Stimulated activated naive CD8-positive, alpha-beta T cell treated with anti-CD3 and anti-CD28 coated beads, Interleukin-15, amount 100 ng/mL, for 72 hours (primary cell): ENCODE results near the gene ATP10D.
"Not testable (repeated sequence)": the region's sequence is repeated elsewhere in the genome, so short reads cannot be mapped to it uniquely, and the experiment has no call there.

Source experiments
- ATAC-seq: fragments of 150-1000 bp; cut with Tn5 transposase; 2 replicates; pipeline ENCODE4 v1.10.0; 2021; ENCODE audit warnings: mild to moderate bottlenecking, moderate library complexity
- DNase-seq, 2 donors: peaks; one replicate each; pipeline ENCODE4 v3.0.0; 2021 to 2022
- H3K27ac Mint-ChIP-seq, 2 donors: one replicate each; pipeline ENCODE4 v1.8.0; 2022; ENCODE audit warnings: mild to moderate bottlenecking in 2 of 2, mixed read lengths in 2 of 2, moderate library complexity in 2 of 2
- H3K27me3 Mint-ChIP-seq: one replicate; pipeline ENCODE4 v1.8.0; 2022; ENCODE audit warnings: mixed read lengths
- H3K4me1 Mint-ChIP-seq: one replicate; pipeline ENCODE4 v1.8.0; 2022; ENCODE audit warnings: mild to moderate bottlenecking, mixed read lengths
- H3K4me3 Mint-ChIP-seq, 2 donors: one replicate each; pipeline ENCODE4 v1.8.0; 2022; ENCODE audit warnings: mild to moderate bottlenecking in 2 of 2, mixed read lengths in 2 of 2, moderate library complexity in 1 of 2
- H3K9me3 Mint-ChIP-seq, 2 donors: one replicate each; pipeline ENCODE4 v1.8.0; 2022; ENCODE audit warnings: mixed read lengths in 2 of 2

The ATP10D gene

DNA sequence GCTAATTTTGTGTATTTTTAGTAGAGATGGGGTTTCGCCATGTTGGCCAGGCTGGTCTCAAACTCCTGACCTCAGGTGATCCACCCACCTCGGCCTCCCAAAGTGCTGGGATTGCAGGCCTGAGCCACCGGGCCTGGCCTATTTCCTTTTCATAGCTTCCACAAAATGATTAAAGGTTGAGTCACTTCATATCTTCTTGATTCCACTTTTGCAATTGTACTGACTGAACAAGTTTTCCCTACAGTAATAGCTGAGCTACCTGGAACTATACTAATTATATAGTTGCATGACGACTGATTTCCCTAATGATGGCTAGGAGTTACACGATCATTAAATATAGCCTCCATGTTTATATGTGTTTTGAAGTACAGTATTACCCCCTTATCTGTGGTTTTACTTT, 57.6 kb downstream of the ATP10D start:
- H3K27ac Mint-ChIP-seq, H3K4me3 Mint-ChIP-seq, H3K9me3 Mint-ChIP-seq, H3K27me3 Mint-ChIP-seq, ATAC-seq, H3K4me1 Mint-ChIP-seq, DNase-seq: not testable (repeated sequence)

DNA sequence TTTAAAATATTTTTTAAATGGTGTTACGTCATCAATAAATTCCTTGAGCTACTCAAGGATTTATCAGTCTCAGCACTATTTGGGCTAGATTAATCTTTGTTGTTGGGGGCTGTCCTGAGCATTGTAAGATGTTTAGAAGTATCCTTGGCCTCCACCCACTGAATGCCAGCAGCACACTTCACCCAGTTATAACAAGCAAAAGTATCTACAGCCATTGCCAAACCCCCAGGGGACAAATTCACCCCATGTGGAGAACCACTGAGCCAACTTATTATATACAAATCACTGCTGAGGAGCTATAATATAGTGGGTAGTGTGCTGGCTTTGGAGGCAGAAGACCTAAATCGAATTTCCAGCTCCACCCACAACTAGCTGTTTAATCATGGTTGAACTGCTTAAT, 58.3 kb downstream of the ATP10D start:
- H3K27ac Mint-ChIP-seq, result no peak overlapping the region
- no peak for ATAC-seq
- H3K9me3 Mint-ChIP-seq, result no peaks in the 10 kb centered on the region
- no peaks in the 10 kb centered on the region for H3K27me3 Mint-ChIP-seq
- no peak overlapping the region for H3K4me3 Mint-ChIP-seq
- no peak for DNase-seq
- H3K4me1 Mint-ChIP-seq, result no peaks in the 10 kb centered on the region

DNA sequence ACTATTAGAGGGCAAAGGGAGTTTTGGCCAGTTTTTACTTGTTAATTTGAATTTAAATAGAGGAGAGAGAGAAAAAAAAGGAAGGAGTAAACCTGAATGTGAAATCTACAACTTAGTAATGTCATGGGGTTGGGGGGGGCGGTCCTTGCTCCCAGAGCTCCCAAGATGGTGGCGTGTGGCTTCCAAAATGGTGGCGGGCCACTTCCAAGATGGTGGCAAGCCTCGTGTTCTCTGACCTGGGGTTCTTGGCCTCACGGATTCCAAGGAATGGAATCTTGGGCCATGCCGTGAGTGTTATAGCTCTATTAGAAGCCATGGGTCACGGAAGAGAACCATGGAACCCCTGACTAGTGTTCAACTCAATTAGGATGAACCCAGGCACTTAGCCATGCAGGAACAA, 65.3 kb downstream of the ATP10D start:
- H3K27ac Mint-ChIP-seq, result not testable (repeated sequence)

DNA sequence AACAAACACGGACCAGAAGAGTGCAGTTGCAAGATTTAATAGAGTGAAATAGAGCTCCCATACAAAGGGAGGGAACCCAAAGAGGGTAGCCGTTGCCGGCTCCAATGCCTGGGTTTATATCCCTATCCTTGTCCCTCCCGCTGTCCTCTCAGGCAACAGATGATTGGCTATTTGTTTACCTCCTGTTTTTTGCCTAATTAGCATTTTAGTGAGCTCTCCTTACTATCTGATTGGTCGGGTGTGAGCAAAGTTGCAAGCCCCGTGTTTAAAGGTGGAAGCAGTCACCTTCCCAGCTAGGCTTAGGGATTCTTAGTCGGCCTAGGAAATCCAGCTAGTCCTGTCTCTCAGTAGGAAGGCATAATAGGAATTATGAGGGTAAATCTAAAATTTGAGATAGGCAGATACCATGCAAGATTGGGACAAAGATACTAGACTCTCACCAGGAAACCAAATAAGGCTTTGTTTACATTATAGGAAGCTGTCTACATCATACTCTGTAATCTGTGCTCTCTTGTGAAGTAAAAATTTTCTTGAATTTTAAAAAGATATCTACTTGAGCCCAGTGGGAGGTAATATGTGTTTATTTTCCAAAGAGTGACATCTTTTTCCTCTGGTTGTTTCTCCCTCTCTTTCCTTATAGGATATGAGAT, 65.9 kb downstream of the ATP10D start:
- H3K4me1 Mint-ChIP-seq, result no peaks in the 10 kb centered on the region
- H3K27me3 Mint-ChIP-seq, result no peaks in the 10 kb centered on the region
- H3K9me3 Mint-ChIP-seq, result peaks cover 0 to 8% of the 10 kb centered on the region in 2 donors
- DNase-seq (no peak), ATAC-seq (no peak)
- no peak overlapping the region for H3K27ac Mint-ChIP-seq
- H3K4me3 Mint-ChIP-seq, result no peak overlapping the region

More for the DNA sequence above, 65.3 kb downstream of the ATP10D start:
- not testable (repeated sequence) for H3K4me3 Mint-ChIP-seq, H3K27me3 Mint-ChIP-seq, ATAC-seq, H3K4me1 Mint-ChIP-seq, DNase-seq, H3K9me3 Mint-ChIP-seq

DNA sequence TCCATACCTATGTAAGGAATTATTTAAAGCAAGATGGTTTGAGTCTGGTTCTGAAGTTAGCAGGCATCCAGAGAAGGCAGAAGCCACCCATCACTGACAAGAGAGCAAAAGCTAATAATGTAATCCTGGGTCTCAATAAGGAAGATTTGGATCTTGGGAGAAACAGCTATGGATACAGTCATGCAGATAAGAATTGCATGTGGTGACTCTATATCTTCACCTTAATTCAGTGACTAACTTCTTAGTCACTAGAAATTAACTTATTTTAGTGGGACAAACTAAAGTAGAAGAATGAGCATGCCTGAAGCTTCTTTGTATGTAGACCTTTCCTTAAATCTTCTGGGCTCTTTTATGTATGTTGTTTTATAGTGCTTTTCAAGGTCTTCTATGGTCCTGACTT, 66.6 kb downstream of the ATP10D start:
- Mint-ChIP-seq H3K27me3 (no peaks in the 10 kb centered on the region), H3K9me3 (peaks cover 0 to 8% of the 10 kb centered on the region in 2 donors), H3K27ac (no peak overlapping the region), H3K4me3 (no peak overlapping the region), H3K4me1 (no peaks in the 10 kb centered on the region)
- no peak for DNase-seq
- no peak for ATAC-seq

DNA sequence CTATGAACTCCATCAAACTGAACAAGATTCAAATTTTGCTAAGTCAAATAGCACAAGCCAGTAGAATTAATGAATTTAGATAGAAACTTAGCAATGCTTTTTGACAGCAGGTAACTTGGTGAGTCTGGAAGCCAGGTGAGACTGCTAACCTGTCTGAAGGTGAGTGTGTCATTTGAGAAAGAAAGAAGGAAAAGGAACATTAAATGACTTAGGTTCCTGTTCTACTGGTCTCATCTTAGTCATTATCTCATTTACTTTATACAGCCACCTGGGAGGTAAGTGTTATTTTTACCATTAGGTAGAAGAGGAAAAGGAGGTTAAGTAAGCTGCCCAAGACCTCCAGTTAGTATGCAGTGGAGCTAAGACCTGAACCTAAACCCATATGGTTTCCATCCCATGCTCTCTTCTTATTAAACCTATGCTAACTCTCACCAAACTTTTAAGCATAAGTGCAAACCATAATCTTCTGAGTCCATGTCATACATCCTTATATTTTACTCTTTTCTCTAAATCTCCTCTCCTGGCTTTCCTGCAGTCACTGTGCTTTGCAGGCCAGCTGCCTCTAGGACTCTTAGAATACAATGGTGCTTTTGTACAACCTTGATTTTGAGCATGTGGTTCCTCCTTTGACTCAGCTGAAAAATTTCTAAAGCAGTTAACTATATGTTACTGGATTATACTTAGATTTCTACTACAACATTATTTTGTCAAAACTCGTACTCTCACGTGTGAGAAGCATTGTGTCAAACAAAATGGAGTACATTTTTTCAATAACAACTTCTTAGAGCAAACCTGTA, 68.5 kb downstream of the ATP10D start:
- no peaks in the 10 kb centered on the region for H3K27me3 Mint-ChIP-seq
- peaks cover 0 to 8% of the 10 kb centered on the region in 2 donors for H3K9me3 Mint-ChIP-seq
- DNase-seq (no peak), ATAC-seq (no peak)
- H3K4me3 Mint-ChIP-seq, result no peak overlapping the region
- no peaks in the 10 kb centered on the region for H3K4me1 Mint-ChIP-seq
- no peak overlapping the region for H3K27ac Mint-ChIP-seq

DNA sequence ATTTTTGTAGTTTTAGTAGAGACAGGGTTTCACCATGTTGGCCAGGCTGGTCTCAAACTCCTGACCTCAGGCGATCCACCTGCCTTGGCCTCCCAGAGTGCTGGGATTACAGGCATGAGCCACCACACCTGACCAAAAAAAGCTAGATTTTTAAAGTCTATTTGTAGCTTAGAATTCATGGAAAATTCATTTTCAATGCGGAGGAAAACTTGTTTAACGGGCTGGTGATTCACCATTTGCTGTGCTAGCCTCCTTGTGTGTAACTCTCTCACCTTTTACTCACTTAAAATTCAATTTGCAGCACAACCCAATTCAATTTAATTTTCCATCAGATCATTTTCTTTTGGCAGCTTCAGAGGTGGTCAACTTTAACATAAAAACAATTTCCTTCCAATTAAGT, 70.8 kb downstream of the ATP10D start:
- H3K9me3 Mint-ChIP-seq, H3K27me3 Mint-ChIP-seq, H3K4me3 Mint-ChIP-seq, ATAC-seq, H3K4me1 Mint-ChIP-seq, DNase-seq, H3K27ac Mint-ChIP-seq: not testable (repeated sequence)

DNA sequence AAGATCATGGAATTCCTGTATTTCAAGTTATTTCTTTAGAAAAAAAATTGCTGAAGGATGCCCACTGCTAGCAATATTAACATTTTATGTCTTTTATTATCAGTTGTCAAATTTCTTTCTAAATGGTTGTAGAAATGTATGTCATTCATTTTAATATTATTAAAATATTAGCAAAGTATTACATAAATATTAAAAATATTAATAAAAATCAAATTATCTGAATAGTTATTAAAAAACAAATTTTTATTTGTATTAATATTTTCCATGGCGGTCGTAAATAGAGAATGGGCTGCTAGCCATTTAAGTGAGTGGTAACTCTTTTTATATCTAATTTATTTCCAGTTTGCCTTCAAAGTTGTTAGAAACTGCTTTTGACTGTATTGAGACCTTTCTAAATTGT, 72.2 kb downstream of the ATP10D start:
- Mint-ChIP-seq H3K27ac (no peak overlapping the region), H3K4me1 (no peaks in the 10 kb centered on the region), H3K27me3 (no peaks in the 10 kb centered on the region), H3K4me3 (no peak overlapping the region), H3K9me3 (no peaks in the 10 kb centered on the region)
- ATAC-seq (no peak), DNase-seq (no peak)

DNA sequence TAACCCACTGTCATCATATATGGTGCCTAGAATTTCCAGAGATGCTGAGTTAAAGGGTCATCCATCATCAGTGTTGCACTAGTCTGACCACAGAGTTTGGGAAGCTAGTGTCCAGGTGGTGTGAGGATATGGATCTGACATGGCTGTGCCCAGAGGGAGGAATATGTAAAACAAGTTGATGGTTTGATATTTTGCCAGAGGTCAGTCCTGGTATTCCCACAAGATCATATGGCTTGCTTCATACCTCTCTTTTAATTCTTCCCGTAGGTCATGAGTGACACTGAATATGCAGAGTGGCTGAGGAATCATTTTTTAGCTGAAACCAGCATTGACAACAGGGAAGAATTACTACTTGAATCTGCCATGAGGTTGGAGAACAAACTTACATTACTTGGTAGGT, 75.6 kb downstream of the ATP10D start:
- H3K4me1 Mint-ChIP-seq, result no peaks in the 10 kb centered on the region
- no peak for DNase-seq
- peak overlapping the region in 1 of 2 donors; percentile 73 for H3K27ac Mint-ChIP-seq
- H3K27me3 Mint-ChIP-seq, result no peaks in the 10 kb centered on the region
- ATAC-seq, result no peak
- no peak overlapping the region for H3K4me3 Mint-ChIP-seq
- no peaks in the 10 kb centered on the region for H3K9me3 Mint-ChIP-seq

DNA sequence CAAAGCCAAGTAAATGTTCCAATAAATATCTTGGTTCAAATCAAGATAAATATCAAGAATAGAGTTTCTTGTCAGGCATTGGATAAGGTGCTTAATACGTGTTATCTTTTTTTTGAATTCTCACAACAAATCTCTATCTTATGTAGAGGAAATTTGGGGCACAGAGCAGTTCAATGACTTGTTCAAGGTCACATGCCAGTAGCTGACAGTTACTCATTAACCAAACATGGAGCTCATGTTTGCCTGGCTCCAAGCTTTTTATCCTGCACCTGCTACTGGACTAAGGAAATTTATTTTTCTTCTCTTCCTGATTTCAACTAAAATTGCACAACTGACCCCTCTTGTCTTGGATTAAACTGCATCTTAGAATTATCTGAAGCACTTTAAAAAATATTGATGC, 76.3 kb downstream of the ATP10D start:
- Mint-ChIP-seq H3K4me3 (no peak overlapping the region), H3K4me1 (no peaks in the 10 kb centered on the region), H3K27me3 (no peaks in the 10 kb centered on the region), H3K9me3 (no peaks in the 10 kb centered on the region), H3K27ac (peak overlapping the region in 1 of 2 donors; percentile 16)
- ATAC-seq (no peak), DNase-seq (no peak)

DNA sequence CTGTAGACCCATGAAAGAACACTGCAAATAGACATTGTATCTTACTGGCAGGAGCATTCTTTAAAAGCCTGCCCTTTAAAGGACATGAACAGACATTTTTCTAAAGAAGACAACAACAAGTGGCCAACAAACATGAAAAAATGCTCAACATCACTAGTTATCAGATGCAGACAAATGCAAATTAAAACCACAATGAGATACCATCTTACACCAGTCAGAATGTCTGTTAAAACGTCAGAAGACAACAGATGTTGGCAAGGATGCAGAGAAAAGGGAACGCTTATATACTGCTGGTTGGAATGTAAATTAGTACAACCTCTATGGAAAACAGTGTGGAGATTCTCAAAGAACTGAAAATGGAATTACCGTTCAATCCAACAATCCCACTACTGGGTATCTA, 77.2 kb downstream of the ATP10D start:
- H3K27ac Mint-ChIP-seq, result no peak overlapping the region
- ATAC-seq (no peak), DNase-seq (no peak)
- no peak overlapping the region for H3K4me3 Mint-ChIP-seq
- no peaks in the 10 kb centered on the region for H3K4me1 Mint-ChIP-seq
- H3K9me3 Mint-ChIP-seq, result no peaks in the 10 kb centered on the region
- no peaks in the 10 kb centered on the region for H3K27me3 Mint-ChIP-seq

DNA sequence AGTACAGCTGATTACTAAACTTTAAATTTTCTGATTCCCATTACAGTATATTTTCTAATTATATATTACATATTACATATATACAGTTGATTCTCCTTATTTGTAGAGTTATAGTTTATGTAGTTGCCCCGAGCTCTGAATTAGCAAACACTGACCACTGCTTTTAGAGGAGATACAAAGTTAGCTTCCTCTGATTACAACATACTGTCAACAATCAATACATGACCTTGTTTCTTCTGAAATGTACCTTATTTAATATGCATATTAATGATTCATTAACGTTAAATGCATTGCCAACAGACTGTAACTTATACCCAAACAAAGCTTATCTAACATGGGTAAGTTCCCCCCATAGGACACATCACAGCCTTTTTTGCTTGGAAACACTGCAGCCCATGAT, 81.5 kb downstream of the ATP10D start:
- Mint-ChIP-seq H3K9me3 (no peaks in the 10 kb centered on the region), H3K27ac (no peak overlapping the region), H3K4me1 (no peaks in the 10 kb centered on the region), H3K27me3 (no peaks in the 10 kb centered on the region), H3K4me3 (no peak overlapping the region)
- ATAC-seq (no peak), DNase-seq (no peak)

DNA sequence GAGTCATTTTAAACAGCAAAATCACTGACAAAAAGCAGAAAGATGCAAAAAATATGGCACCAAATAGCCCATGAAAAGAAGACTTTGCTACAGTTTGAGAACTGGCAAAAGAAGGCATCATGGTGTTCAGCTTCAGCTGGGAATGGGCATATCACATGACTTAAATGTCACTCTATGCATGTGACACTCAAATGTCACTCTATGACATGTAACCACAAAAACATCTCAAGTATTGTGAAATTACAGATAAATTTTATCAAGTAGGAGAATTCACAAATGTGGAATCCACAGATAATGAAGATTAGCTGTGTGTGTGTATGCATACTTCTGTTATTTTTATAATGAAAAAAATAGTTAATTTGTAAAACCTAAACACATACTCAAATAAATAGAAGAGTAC, 81.9 kb downstream of the ATP10D start:
- no peak overlapping the region for H3K27ac Mint-ChIP-seq
- H3K4me3 Mint-ChIP-seq, result no peak overlapping the region
- no peaks in the 10 kb centered on the region for H3K4me1 Mint-ChIP-seq
- ATAC-seq (no peak), DNase-seq (no peak)
- H3K27me3 Mint-ChIP-seq, result no peaks in the 10 kb centered on the region
- H3K9me3 Mint-ChIP-seq, result no peaks in the 10 kb centered on the region

DNA sequence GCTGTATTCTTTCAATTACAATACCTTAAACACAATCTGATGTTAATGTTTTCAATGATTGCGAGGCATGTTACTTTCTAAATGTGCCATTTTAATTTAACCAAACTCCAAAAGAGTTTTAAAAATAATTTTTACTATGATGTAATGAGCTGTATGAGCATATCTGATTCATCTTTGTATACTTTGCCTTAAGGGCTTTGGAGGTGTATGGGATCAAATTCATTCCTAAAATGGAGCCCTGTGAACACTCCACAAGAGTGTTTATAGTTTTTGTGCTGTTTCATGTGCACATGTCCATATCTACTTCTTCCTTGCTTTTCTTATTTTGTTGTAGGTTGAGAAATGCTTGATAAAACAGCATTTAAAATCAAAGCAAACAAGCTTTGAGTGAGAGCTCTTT, 82.4 kb downstream of the ATP10D start:
- Mint-ChIP-seq H3K27me3 (no peaks in the 10 kb centered on the region), H3K4me1 (no peaks in the 10 kb centered on the region), H3K9me3 (no peaks in the 10 kb centered on the region), H3K4me3 (no peak overlapping the region), H3K27ac (no peak overlapping the region)
- DNase-seq, result no peak
- no peak for ATAC-seq

DNA sequence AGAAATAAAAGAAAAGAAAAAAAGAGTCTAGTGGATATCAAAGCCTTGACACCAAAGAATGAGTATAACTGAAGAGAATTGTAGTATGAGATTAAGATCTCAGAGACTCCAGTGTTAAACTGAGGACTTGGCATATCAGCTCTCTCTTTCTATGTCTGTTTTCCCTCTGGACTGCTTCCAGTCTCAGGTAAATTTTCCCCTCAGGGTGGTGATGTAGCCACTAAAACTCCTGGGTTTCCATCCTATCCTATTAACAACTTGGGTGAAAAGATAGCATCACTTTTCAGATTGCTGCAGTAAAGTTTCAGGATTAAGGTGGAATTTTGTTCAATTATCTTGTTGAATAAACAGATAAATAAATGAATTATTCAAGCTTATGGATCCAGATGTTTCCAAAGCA, 85.7 kb downstream of the ATP10D start:
- H3K9me3 Mint-ChIP-seq, result no peaks in the 10 kb centered on the region
- no peak for ATAC-seq
- no peaks in the 10 kb centered on the region for H3K27me3 Mint-ChIP-seq
- H3K4me1 Mint-ChIP-seq, result no peaks in the 10 kb centered on the region
- DNase-seq, result no peak
- no peak overlapping the region for H3K4me3 Mint-ChIP-seq
- H3K27ac Mint-ChIP-seq, result no peak overlapping the region

DNA sequence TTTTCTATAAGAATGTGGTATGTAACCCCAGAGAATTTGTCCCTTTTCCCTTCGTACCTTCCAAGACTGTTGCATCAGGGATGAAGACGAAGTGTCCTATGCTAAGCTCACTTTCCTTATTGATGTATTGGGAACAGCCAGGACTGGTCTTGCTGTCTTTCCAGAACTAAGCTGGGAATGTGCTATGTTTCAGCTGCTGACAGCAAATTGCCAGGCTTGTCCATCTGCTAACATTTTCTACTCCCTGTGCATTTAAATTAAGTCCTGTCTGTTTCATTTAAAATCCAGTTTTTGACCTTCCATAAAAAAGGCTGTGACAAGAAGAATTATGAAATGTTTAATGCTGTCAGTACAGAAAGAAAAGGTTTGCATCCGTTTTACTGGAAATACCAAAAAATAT, 87.9 kb downstream of the ATP10D start:
- no peaks in the 10 kb centered on the region for H3K27me3 Mint-ChIP-seq
- no peak overlapping the region for H3K27ac Mint-ChIP-seq
- no peaks in the 10 kb centered on the region for H3K4me1 Mint-ChIP-seq
- ATAC-seq, result no peak
- H3K9me3 Mint-ChIP-seq, result no peaks in the 10 kb centered on the region
- H3K4me3 Mint-ChIP-seq, result no peak overlapping the region
- no peak for DNase-seq
